GM06990 (cell line): Measurements from ENCODE around the gene KCNN3.

Experiments used
- DNase-seq: peaks from one replicate; pipeline ENCODE4 v3.0.0-alpha.2; 2011; ENCODE audit not compliant: insufficient read length; ENCODE audit errors: extremely low read depth
- H3K27me3 ChIP-seq: replicated peaks from 2 replicates; pipeline ENCODE4 v1.6.0; 2011; ENCODE audit warnings: low read length; ENCODE audit not compliant: control insufficient read depth, insufficient read depth
- H3K36me3 ChIP-seq: 2 replicates; pipeline ENCODE4 v1.5.1; 2011; ENCODE audit warnings: low read length; ENCODE audit not compliant: control insufficient read depth, insufficient read depth
- H3K4me3 ChIP-seq: replicated peaks from 2 replicates; pipeline ENCODE4 v1.5.1; 2011; ENCODE audit warnings: low read depth, mild to moderate bottlenecking, control low read depth, low read length
- TF ChIP-seq, protein P1 (sequence below): IDR thresholded peaks from 2 replicates; pipeline ENCODE4 v1.5.1; 2011; ENCODE audit warnings: low read length, control low read depth, mild to moderate bottlenecking, inconsistent platforms; ENCODE audit not compliant: insufficient read depth, poor library complexity, severe bottlenecking

Gene KCNN3

DNA sequence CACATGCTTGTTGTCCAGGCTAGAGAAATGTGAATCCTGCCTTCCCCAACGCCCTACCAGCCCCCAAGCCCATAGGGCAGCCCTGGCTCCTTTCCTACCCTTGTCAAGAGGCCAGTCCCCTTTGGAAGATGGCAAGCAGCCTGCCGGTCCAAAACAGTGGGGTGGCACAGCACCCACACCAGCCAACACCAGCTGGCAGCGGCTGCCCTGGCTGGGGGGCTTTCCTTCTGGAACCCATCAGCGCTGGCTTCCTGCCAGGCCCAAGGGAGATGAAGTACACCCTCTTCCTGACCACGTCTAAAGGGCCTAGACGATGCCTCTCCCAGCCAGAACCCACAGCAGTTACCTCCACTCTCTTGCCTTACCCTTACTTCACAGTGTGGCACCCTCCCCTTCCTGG is 24.2 kb downstream of the KCNN3 start:
- TF ChIP-seq, protein P1, sequence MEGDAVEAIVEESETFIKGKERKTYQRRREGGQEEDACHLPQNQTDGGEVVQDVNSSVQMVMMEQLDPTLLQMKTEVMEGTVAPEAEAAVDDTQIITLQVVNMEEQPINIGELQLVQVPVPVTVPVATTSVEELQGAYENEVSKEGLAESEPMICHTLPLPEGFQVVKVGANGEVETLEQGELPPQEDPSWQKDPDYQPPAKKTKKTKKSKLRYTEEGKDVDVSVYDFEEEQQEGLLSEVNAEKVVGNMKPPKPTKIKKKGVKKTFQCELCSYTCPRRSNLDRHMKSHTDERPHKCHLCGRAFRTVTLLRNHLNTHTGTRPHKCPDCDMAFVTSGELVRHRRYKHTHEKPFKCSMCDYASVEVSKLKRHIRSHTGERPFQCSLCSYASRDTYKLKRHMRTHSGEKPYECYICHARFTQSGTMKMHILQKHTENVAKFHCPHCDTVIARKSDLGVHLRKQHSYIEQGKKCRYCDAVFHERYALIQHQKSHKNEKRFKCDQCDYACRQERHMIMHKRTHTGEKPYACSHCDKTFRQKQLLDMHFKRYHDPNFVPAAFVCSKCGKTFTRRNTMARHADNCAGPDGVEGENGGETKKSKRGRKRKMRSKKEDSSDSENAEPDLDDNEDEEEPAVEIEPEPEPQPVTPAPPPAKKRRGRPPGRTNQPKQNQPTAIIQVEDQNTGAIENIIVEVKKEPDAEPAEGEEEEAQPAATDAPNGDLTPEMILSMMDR: no peak
- Histone ChIP-seq H3K36me3 (no peaks in the 10 kb centered on the region; the same call in 1 of the 2 replicates), H3K4me3 (no peak overlapping the region), H3K27me3 (no peaks in the 10 kb centered on the region)
- no peak for DNase-seq

DNA sequence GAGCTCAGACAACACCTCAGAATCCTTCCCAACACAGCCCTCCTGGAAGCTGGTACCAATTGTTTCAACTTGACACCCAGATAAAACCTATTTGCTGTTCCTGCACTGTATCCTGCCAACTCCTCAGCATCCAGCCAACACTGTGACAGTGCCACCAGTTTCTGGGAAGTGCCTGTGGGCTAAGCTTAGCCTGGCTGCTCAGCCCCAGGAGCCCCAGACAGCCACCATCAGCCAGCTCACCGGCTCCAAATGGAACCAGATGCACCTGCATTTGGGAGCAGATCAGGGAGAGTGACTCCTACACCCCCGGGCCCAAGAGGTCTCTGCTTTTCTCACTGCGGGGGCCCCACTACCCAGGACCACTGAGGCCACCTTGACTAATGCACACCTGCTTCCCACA is 24.9 kb downstream of the KCNN3 start:
- DNase-seq: no peak
- Histone ChIP-seq H3K4me3 (no peak overlapping the region), H3K27me3 (no peaks in the 10 kb centered on the region), H3K36me3 (no peaks in the 10 kb centered on the region; the same call in 1 of the 2 replicates)
- TF ChIP-seq, protein P1: no peak

DNA sequence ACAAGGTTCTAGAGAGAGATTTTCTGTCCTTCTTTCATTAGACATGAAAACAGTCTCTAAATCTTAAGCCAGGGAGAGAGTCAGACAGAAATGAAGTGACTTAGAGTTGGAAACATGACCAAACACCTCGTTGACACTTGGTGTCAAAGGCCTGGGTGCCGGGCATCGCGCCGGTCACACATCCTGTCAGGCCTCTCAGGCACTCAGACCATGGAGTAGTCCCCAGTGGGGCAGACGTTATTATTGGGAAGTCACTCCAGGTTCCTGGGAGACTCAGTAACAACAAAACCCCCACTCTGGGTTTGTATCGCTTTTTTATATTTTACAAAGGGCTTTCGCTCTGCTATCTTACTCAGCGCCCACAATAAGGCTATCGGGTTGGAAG is 25.8 kb downstream of the KCNN3 start:
- H3K4me3 ChIP-seq: no peak overlapping the region
- no peak for DNase-seq
- no peaks in the 10 kb centered on the region for H3K27me3 ChIP-seq
- TF ChIP-seq, protein P1: no peak
- H3K36me3 ChIP-seq: peaks cover 2% of the 10 kb centered on the region

DNA sequence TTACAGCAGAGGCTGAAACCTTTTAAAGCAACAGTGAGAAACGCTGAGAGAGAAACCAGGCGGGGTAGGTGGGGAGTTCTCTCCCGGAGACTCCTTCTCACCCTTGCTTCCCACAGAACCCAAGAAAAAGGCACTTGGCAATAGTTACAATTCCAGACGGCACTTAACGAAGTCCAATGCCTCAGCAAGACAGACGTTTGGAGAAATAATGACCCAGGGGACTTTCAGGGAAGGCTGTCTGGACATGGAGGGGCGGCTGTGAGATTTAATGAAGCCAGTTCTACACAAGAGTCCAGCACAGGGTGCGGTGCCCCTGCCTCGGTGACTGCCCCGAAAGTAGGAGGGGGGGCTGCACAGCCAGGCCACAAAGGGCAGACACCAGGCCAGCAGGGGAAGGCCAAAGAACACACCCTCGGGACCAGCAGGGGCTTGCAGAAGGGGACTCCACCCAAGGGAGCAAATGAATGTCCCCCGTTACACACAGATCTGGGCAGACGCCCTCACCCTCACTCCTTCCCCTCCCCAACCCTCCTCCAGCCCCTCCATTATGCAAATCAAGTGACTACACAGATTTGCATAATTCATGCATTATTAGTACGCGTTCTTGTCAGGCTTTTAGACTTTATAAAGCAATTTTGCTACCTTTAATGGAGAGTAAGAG is 26.3 kb downstream of the KCNN3 start:
- H3K36me3 ChIP-seq: peaks cover 4% of the 10 kb centered on the region
- TF ChIP-seq, protein P1: no peak
- no peaks in the 10 kb centered on the region for H3K27me3 ChIP-seq
- no peak for DNase-seq
- no peak overlapping the region for H3K4me3 ChIP-seq

DNA sequence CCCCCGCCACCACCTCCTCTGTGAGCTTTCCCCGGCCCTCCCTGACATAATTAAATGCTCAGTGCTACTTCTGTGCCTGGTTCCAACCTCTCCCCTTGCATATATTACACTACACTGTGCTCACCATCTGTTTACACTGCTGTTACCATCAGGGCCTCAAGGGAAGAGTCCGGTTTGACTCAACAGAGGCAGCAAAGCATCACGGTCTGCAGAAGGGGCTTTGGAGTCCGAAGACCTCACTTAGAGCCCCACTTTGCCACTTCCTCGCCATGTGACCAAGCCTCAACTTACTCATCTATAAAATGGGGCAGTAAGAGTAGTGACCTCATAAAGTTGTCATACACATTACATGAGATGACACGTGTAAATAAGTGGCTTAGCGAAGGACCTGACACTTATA is 27.4 kb downstream of the KCNN3 start:
- TF ChIP-seq, protein P1: no peak
- peaks cover 4% of the 10 kb centered on the region for H3K36me3 ChIP-seq
- no peak overlapping the region for H3K4me3 ChIP-seq
- no peak for DNase-seq
- H3K27me3 ChIP-seq: no peaks in the 10 kb centered on the region

DNA sequence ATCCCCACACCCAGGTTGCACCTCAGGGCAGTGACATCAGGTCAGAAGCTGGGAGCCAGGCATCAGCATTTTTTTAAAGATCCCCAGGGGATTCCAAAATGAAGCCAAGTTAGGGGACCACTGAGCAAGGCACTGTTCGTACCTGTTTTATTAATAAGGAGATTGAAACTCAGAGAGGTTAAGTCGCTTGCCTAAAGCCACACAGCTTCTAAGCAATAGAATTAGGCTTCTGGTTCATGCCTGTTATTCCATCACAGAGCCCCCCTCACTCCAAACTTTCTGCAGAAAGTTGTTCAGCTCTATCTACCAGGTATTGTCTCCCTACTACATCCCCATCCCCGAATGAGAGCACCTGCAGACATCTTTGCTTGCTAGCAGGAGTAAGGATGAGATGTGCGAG is 28.7 kb downstream of the KCNN3 start:
- peaks cover 4% of the 10 kb centered on the region for H3K36me3 ChIP-seq
- no peak overlapping the region for H3K4me3 ChIP-seq
- TF ChIP-seq, protein P1: no peak
- no peak for DNase-seq
- no peaks in the 10 kb centered on the region for H3K27me3 ChIP-seq
